GM19455 (cell line): Measurements from ENCODE around the gene RREB1.
A peak's percentile ranks its signal among the peaks of the same experiment; 100 is the strongest.

Experiments
- ATAC-seq: cut with Tn5 transposase; IDR thresholded peaks from one replicate; pipeline ENCODE4 v1.9.1; 2021; ENCODE audit not compliant: unreplicated experiment

RREB1 gene

DNA sequence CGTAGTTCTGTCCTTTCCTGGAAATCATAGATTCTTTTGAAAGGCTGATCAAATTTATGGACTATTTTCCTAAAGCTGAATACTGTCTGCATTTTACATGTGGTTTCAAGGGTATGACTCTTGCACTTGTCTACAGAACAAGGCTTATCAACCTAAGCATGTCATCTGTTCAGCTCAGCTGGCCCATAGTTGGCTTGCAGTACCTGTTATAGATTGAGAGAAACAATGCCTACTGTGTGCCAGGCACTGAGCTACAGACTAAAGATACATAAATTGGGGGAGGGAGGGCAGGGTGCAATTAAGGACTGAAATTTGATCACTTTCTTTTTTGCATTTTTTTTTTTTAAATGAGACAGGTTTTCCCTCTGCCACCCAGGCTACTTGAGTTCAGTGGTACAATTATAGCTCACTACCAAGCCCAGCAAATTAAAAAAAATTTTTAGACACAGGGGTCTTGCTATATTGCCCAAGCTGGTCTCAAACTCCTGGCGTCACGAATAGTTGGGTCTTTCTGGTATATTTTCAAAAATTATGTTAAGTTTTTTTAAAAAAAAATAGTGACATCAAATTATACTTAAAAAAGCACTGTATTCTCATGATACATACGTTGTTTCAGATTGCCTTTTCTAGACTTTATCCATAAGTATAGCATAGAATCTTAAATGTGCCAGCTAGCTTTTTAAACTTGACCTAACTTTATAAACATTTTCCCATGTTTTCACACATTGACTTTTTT, 52.2 kb downstream of the RREB1 start:
- no peak for ATAC-seq

DNA sequence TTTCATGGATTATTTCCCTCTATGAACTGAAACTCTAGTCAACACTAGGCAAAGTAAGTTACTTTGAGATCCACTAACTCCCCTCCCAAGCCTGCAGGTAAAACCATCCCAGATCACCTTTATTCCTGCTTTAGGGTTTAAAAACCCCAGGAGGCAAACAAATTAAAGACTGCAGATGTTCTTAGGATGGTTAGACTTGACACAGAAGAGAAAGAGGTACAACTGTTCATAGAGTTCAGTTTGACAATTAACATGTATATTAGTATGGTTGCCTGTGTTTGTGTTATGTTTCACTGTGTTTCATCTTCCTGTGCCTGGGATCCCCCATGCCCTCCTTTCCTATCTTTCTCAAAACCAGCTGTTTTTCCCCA, 53.5 kb downstream of the RREB1 start:
- no peak for ATAC-seq

DNA sequence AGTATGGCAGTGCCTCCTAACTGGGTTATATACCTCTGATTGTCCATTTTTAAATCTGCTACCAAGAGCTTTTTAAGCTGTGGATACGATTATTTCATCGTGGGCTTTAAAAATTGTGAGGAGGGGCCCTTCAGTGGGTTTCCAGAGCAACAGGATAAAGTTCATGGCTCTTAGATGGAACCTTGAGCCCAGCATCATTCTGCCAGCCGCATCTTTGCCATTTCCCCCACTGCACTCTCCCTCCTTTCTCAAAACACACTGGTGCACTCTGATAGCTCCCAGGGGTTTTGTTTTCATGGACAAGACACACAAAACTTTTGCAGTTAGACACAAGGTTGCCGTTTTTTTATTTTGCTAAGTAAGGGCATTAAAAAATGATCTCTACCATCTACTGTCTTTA, 54.1 kb downstream of the RREB1 start:
- ATAC-seq: no peak

DNA sequence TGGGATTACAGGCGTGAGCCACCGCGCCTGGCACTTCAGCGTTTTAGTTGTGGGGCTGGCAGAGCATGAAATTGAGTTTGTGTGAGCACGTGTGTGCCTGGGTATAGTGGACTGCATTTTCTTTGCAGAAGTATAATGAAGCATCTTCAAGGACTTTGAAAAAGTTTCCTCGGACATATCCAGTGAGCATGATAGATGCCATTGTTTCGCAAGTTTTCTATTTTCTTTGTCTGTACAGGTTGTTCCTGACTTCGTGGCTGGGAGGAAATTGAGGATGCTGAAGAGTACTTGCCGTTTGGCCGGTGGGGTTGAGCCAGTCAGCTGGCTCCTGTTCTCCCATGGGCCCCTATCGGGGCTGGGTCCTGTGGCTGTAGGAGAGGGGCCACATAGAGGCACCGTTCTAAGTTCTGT, 55.9 kb downstream of the RREB1 start:
- no peak for ATAC-seq

DNA sequence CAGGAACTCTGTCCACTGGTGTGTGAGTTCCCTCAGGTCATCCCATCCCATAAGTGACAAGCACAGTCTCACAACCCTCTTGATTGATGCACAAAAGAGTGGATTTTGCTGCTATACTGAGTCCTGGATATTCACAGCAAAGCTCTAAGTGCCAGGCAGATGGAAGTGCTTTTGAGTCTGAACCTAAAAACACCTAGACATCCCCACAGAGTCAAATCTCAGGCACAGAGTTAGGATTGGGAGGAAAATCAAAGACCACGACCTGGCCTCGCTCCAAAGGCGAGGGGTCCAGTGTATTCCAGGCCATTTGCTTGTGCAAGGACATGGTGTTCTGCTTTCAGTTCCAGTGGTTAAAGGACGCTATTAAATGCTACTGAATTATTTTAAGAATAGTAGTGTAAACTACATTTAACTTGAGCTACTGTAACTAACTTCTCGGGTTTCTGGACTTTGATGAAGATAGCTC, 56.8 kb downstream of the RREB1 start:
- ATAC-seq: no peak

DNA sequence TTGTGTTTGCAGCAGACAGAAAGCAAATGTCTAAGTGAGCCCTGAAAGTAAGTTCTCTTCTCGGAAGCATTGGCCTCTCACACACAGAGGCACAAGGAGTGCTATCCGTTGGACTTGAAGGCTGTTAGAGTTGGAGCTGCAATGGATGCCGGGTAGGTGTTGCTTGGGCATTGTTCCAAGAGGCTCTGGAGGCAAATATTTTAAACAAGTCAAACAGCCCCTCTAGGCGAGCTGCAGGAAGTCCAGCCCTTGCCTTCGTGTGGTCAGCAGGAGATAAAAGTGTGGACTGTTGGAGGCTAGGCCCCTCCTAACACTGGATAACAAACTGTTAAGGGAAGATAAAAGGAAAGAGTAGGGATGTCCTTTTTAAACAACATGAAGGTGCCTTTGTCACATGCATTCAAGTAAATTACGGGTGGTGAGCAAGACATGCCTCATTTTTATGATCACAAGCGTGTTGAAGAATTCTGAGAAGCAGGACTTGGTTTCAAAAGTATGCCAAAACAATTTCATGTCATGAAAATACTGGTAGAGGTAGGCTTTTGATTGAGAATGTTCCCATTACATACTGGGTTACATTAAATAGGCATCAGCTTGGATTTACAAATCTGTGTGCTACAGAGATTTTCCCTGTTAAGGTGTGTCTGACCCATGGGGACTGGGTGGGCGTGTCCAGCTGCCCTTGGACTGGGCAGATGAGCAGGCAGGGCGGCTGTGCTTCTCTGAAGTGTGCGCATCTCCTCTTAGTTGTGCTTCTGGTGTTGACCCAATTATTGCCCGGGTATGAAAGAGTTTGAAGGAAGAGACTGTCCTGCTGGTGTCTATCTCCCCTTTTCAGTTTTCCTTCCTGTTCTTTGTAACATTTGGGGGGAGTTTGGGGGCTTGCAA, 57.5 kb downstream of the RREB1 start:
- ATAC-seq: no peak

DNA sequence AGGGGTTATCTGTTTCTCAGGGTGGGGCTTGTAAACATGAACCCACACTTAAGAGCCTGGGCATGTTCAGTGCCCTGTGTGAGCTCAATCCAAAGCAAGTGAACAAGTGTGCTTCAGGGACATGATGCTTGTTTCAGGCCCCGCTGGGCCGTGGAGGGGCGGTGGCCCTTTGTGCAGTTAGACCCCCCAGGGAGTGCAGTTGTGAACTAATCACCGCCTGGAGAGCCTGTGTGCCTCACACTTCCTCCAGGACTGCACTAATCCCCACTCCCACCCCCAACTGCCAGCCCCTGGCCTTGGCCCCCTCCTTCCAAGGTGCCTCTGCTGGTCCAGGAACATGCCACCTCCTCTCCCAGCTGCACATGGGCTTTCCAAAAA, 58.1 kb downstream of the RREB1 start:
- no peak for ATAC-seq

DNA sequence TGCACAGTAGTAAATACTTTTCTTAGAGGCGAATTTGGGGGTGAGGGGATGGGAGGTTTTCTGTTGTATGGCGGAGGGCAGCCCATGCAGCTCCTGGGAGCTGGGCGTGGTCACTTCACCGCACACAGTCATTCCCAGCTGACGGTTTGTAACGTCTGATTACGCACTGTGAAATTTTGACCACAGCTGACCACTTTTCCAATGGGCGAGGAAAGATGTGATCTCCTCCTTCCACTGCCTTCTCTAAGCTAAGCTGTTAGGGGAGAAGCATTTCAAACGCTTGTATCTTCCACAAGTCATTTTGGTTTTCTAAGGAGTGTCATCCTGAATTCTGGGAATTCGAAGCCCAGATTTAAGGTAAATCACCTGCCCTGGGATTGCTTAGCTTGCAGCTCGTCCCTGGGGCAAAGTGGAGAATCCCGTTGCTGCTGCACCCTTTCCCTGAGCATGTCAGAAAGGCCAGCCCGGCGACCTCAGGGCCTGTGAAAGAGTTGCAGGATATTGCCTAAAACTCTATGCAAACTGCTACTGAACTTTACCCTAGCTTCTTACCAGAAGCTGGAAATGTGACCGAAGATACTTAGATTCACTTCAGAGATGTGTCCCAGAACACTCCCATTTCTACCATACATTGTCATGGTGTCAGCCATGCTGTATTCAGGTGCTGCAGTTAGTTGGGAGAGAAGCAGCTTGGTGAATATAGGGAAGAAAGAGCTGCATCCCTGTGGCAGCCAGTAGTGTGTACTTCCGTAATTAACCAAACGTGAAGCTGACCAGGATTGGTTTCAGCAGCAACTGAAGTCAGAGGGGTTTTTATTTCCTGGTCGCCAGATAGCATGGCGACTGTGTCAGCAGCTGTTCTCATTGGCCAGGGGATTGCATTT, 58.9 kb downstream of the RREB1 start:
- no peak for ATAC-seq

DNA sequence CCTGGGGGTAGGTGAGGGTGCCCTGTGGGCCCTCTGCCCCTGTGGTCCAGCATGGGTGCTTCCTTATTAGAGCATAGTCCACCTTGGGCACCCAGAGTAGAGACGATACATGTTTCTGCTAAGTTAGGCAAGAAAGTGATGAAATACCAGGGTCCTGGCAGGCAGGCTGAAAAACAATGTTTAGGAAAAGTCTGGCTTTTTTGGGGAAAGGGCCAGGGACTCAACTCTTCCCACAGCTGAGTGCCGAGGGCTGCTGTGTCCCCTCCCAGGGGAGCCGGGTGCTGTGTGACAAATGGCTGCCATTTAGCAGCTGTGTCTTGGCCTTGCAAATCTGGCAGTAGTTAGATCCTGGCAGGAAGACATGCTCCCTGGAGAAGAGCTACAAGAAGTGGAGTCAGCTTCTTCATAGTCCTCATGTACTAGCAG, 61.5 kb downstream of the RREB1 start:
- ATAC-seq: no peak

DNA sequence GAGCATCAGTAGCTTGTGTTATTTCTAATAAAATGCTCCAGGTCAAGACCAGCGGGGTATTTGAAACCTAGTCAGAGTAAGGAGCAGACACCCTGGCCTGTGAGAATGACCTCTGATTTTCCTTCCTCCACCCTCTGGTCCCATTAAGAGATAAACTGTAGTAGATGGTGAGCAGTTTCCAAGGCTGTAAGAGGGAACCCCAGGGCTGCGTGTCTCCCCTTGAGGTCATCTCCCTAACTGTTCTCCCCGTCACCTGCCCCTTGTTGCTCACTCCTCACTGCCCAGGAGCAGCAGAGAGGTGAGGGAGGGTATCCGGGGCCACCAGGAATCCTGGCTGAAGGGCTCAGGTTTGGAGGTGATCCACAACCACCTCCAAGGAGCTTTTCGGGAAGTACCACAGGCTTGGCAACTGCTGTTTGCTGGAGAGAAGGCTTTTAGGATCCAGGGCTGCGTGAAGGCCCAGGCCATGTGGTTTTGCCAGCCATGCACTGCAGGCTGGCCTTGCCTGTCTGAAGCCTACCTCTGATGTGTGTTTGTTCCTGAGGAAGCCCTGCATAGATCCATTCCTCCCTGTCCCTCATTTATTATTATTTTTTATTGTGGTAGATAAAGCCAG, 62.5 kb downstream of the RREB1 start:
- no peak for ATAC-seq

DNA sequence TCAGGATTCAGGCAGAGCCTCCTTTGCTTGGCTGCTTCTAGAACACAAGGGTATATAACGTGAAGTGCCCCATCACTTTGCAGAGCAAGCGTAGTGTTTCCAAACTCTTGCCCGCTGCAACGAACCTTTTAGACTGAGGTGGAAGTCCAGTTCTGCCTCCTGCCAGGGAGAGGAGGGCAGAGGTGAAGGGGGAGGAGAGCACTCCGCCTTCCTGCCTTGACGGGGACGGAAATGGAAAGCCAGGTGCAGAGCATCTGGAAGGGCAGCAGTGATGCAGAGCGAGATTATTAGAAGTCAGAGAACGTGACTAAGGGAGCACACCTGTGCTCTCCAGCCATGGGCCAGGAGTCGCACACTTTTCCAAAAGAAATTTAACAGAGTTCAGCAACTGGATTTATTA, 63.4 kb downstream of the RREB1 start:
- peak; percentile 51 for ATAC-seq

DNA sequence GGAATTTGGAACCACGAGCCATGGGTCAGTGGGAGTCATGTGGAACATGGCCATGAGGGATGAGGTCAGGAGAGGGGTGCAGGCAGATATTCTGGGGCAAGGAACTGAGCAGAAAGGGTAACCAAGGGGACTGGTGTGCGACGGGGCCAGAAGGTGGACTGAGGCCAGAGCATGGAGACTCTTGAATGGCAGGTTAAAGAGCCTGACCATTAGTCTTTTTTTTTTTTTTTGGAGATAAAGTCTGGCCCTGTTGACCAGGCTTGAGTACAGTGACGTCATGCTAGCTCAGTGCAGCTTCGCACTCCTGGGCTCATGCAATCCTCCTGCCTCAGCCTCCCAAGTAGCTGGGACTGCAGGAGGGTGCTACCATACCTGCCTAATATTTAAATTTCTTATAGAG, 64.0 kb downstream of the RREB1 start:
- ATAC-seq: no peak

DNA sequence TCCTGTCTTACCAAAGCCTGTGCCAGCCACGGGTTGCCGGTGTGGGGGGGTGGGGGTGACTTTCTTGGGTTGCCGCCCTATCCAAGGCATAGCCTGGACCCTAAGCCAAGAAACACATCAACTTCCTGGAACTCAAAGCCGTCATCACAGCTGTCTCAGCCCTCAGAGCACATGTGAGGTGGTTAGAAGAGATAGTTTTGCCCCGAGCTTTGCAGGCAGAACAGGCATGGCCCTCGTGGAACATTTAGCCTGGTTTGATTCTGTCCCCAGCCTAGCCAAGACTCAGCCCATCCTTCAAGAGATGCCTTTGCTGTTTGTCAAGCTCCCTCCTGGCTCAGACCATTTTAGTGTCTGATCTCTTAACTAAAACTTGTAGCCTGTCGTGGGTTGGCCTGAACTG, 64.9 kb downstream of the RREB1 start:
- no peak for ATAC-seq

DNA sequence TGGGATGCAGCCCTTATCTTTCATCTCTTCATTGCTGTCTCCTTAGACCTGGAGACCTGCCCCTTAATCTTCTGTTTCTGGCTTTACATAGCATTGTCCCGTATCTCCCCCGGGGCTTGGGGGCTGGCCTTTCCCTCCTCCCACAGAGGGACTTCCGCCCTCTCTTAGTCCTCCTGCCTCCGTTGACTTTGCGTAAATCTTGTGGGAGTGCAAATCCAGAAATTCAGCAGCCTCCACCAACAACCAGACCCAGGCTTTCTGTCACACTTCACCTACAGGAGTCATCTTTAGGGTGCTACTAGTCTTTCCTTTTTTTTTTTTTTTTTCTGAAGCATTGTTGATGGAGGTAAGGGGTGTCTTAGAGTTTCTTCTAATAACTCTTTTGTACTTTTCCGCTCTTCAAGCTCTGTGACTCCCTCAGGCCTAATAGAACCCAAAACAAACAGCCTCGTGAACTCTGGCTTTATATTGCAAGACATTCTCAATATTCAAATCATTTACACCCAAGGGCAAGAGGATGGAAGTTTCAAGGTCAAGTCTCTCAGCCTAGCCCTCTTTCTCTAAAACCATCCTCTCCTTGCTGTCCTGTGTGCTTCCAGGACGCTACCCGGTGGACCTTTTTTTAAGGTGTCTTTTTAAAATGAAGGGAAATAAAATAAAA, 66.2 kb downstream of the RREB1 start:
- no peak for ATAC-seq

DNA sequence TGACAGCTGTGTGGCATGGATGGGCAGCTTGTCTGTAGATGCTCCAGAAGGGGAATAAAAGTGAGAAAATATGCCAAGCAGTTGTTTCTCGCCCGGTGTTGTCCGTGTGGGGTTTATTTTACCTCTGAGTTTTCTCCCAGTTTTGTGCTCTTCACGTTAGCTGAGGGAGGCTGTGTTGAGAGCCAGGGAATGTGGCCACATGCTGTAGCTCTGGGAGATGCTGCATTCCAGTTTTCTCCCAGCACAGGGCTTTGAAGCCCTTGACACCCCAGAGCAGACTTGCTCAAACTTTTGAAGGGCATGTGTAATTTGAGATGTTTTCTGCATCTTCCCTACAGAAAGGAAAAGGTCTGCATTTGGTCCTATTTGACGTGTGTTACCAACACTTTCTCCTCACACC, 67.7 kb downstream of the RREB1 start:
- ATAC-seq: no peak

DNA sequence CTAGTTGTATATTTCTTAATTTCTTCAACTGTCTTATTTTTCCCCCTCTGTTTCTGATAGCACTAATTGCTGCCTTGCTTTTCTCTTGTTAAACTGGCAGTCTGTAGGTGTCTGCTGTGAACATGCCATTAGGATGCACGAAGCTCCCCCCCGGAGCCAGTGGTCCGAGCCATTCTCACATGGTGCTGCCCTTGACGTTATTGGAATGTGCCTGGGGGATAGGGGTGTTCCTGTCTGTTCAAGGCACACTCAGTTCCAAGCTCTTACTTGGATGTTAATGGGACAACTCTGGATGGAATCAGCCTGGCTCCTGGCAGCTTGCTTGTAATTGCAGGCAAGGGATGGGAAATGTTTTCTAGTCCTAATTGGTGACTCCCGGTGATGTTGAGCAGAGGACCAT, 68.4 kb downstream of the RREB1 start:
- ATAC-seq: no peak

DNA sequence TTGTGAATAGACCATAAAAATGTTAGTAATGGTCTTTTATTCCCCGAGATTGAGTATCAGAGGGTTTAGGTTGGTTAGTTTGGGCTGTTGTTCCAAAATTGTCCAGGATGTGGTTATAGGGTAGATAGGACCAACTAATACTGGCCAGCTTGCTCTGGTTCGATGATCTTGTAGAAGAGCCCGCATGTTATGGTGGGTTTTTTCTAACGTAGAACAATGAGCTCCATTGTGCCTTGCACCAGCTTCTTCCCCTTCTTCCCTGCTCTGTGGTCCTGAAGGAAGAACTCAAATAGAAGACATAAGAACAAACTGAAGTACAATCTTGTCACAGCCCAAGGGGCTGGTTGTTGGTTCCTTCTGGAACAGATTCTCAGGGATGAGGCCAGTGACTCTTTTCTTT, 70.5 kb downstream of the RREB1 start:
- no peak for ATAC-seq

DNA sequence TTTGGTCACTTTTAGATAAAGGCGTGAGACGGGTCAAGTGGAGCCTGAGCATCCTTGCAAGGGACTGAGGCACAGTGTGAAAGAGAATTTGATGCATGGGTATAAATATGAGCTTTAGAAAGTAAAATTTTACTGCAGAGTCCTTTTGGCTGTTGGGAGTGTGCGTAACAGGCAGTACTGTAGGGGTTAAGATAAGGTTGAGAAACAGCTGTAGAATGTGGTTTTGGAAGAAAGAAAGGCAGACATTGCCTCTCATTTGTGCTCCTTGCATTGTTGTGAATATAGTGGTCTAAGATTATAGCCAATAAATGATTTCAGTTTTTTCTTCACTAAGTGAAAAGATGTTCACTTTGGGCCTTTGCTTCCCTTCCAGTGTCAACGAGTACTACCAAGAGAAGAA, 73.0 kb downstream of the RREB1 start:
- ATAC-seq: no peak

DNA sequence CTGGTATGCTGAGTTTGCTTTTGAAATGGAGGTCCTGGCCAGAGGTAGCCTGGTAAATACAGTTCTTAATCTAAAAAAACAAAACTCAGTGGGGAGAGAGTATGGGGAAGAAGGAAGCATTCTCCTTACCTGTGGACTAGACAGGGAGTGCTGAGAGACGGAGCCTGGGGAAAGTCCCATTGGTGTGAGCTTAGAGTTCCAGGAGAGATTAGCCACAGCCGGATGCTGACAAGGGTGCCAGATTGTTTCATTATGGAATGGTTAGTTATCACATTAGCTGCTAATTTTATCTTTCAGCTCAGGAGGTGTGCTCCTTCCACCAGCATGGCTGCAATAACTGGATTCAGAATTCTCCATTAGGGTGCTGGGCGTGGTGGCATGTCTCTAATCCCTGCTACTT, 75.9 kb downstream of the RREB1 start:
- ATAC-seq: no peak

DNA sequence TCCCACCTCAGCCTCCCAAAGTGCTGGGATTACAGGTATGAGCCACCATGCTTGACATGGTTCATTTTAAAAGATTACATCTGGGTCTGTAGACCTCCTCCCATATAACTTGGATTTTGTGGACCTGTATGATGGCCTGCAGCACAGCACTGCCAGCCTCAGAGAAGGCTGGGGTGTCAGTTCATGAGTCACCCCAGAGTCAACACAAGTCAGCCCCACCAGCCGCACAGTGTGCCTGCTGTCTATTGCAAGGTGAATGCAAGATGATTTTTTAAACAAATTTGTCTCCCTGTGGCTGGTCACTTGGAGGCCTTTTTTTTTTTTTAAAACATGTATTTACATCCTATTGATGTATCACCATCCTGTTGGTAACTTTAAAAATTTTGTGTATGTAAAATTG, 76.7 kb downstream of the RREB1 start:
- no peak for ATAC-seq
